Measurements from ENCODE around the gene SLC13A5.

SLC13A5 gene

DNA sequence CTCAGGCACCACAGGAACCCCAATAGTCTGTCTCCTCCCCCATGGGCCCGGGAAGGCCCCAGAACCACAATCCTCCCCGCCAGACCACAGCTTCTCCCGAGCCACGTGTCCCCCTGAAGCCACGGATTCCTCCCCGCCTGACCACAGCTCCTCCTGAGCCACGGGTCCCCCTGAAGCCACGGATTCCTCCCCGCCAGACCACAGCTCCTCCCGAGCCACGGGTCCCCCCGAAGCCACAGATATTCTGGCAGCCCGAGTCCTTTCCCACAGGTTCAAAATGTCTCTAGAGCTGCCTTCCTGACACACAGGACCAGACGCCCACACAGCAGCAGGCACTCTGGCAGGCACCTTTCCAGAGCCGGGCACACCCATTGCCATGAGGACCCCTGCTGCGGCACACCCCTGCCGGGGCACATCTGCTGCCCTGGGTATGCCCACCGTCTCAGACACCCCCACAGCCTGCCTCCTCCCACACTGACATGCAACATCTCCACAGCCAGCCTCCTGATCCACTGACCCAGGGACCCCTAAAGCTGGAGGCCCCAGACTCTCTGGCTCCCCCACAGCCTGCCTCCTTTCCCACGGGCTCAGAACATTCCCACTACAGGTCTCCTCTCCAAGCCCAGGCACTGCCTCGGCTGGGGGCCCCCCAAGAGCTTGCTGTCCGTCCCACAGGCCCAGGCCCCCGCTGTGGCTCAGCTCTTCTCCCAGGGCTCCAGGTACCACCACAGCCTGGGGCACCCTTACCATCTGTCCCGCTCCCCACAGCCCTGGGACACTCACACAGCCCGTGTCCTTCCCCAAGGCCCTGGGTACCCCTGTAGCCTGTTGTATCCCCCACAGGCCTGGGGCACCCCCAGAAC, 74.9 kb downstream of the SLC13A5 start:
- DNase-seq (ENCODE audit: low read depth in 2 of 2) = no peak

DNA sequence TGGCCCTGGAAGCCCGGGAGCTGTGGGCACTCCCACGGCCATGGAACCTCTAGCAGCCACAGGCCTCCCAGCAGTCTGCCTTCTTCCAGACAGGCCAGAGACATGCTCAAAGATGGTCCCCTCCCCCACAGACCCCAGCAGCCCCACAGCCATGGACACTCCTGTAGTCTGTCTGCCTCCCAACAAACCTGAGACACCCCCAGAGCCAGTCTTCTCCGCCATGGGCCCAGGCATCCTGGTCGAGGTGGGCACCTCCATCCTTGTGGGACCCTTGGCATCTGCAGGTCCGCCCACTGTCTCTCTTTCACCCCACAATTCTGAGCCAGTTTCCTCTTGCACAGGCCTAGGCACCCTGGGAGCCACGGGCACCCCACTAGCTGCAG, 75.7 kb downstream of the SLC13A5 start:
- no peak for DNase-seq (ENCODE audit: low read depth in 2 of 2)

DNA sequence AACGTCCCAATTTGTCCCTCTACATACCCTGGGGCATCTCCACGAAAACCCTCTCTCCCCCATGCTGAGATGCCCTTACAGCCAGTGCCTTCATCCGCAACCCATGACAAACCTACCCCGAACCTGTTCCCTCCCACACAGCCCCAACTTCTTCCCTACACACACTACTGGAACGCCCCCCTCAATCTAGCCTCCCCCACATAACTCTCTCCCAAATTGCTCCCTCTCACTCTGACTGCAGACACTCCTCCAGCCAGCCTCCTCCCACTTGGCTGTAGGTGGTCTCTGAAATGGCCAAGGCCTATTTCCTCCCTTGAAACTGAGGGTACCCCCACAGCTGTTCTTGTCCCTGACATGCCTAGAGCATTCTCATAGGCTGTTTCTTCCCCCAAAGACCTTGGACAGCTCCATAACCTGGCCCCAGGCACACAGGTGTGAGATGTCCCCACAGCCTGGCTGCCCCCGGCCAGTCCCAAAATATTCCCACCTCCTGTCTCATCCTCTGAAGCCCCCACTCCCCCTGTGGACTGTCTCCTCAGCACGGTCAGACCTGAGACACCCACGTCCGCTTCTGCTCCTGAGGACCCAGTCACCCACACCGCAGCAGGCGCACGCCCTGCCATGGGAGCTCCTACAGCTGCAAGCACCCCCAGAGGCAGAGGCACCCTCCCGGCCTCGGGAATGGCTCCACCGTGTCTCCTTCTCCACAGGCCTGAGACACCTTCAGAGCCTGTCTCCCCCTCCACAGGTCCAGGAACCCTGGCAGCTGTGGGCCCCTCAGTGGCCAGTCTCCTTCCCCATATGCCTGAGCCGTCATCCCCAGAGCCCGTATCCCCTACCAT, 76.3 kb downstream of the SLC13A5 start:
- no peak for DNase-seq (ENCODE audit: low read depth in 2 of 2)

DNA sequence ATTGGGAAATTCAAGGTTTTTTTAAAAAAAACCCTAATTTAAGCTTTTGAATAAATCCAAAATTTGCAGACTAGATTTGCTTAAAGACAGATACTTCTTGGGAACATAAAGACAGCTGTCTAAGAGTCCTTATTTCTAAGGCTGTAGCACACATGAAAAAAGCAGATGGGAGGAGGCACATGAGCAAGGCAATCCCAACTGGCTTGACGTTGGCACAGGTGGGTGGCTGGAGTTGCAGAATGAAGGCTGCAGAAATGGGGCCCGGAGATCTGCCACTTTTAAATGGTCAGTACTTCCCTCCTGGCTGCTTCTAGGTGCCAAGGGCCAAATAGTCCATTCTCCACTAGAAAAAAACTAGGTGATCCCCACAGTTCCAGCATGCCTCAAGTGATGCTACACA, 77.1 kb downstream of the SLC13A5 start:
- no peak for DNase-seq (ENCODE audit: low read depth in 2 of 2)

Measured in stimulated activated CD4-positive, alpha-beta T cell treated with anti-CD3 and anti-CD28 coated beads, Interleukin-15, amount 100 ng/mL, for 48 hours (primary cell).